NCI-H2196 treated with DMSO at 0.1 percent for 48 hours (cell line): ENCODE measurements around the gene CMTM1.

Experiments used
- DNase-seq: peaks from one replicate; lab custom pipeline; 2025; ENCODE audit not compliant: unreplicated experiment; lab: John Stamatoyannopoulos, UW

The CMTM1 gene

DNA sequence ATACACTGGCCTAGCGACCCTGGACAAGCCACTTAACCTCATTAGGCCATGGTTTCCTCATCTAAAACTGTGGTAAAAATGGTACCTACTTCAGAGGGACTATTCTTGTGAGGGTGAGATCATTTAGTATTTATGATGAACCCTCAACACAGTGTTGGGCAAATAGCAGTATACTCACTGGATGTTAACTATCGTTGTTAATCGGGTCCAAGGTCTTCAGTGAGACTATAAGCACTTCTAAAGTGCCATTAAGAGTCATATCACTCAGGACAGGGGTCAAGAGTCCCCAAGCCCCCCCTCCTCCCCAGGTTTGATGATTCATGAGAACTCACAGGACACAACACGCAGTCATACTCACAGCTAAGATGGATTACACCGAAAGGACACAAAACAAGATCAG, 27.3 kb upstream of the CMTM1 start:
- no peak for DNase-seq

DNA sequence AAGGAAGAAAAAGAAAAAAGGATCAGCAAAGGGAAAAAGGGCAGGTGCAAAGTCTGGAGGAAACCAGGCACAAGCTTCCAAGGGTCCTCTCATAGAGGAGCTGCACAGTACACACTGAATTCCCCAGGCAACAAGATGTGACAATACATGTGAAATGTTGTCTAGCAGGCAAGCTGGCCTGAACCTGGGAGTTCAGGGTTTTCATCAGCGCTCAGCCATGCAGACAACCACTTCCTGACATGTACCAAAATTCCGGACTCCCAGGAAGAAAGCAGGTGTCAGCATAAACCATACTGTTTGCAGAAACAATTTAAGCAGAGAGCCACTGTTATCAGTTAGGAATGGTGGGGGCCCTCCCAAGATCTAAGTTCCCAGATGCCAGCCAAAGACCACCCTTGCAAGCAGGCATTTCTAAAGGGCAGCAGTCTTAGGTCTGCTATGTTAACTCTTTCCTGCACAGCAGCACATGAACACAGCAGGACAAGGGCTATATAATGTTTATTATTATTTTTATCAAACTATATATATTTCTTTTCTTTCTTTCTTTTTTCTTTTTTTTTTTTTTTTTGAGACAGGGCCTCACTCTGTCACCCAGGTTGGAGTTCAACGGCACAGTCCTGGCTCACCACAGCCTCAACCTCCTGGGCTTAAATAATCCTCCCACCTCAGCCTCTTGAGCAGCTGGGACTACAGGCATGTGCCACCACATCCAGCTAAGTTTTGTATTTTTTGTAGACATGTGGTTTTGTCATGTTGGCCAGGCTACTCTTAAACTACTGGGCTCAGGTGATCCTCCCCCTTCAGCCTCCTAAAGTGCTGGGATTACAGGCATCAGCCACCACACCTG, 26.4 kb upstream of the CMTM1 start:
- DNase-seq, result no peak

DNA sequence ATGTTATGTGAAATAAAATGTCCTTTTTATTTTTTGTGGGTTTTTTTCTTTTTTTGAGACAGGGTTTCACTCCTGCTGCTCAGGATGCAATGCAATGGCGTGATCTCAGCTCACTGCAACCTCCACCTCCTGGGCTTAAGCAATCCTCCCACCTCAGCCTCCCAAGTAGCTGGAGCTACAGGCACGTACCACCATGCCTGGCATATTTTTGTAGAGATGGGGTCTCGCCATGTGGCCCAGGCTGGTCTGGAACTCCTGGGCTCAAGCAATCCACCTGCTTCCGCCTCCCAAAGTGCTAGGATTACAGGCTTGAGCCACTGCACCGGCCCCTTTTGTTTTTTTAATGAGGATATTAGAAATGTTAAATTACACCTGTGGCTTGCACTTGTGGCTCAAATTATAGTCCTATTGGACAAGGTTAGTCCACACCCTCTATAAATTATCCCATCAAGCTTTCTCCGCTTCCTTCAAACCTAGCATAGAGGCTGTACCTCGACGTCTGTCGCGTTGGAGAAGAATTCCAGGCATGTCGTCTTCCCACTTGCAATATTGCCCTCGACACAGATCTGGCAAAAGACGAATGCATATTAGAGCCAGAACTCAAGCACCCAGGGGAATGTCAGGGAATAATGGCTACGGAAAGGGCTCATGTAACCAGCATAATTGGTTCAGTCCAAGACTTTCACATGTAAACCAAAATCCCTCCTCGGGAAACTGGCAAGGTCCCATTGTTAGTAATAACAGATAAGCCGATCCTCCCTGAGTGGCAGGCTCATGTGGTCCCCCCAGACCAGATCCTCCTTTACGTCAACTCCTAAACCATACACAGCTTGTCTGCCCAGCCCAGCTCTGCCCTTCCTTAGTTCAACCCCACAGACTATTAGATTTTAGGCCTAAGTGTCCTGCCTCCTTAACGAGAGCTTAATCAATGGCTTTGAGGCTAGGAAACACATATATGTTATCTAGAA, 24.6 kb upstream of the CMTM1 start:
- no peak for DNase-seq

DNA sequence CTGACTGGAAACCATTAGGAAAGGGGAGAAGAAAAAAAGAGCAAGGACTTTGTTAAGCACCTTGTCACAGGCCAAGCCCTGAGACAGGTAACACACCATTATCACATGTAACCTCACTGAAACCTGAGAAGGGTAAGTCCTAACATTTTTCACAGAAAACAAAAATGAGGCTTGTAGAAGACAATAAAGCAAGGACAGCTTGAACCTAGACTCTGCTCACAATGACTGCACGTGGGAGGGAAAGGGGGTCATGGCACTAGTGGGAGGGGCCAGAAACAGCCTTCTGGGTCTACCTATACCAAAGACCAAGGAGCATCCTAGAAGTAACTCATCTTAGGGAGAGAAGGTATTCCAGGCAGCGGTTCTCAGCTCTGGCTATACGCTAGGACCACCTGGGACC, 23.8 kb upstream of the CMTM1 start:
- no peak for DNase-seq

DNA sequence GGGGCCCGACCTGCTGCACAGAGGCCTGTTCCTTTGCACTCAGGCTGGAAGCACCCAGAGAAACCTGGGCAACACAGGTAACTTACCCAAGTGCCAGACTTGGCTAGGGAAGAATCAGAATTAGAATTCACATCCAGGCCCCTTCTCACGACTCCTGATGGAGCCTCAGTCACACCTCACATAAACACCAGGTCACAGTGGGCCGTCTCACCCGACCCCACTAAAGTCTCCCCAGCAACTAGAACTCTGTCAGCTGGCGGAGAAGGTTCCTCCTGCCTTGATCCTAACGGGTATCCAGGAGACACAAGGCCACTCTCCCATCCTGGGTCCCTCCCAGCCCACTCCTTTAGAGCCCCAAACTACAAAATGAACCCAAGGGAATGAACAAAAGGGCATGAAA, 22.7 kb upstream of the CMTM1 start:
- DNase-seq, result no peak

DNA sequence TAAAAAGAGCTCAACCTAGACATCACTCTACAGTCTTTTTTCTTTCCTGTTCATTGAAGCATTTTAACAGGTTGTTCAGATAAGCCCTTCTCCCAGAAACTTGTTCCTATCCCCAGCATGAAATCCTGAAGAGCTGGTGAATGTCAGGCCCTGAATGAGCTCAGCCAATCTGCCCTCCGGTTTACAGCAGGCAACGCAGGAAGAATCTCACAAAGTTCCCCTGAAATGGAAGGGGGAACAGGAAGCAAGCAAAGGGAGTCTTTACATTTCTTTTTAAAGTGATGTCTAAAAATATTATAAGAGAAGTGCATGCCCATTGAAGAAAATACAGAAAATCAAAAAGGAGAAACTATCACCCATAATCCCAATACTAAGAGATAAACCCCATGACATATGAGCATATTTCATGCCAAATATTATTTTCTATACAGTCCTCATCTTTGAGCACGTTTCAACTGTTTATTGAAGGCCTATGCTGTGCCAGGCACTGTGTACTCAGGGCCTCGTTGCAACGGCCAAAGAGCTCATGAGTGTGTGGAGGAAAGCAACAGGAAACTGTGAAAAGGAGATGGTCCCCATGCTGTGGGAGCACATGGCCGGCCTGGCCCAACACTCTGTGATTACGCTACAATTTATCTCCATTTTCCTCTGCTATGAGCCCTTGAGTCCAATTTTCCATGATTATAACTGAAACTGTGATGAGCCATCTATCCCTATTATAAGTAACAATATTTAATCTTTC, 22.1 kb upstream of the CMTM1 start:
- no peak for DNase-seq

DNA sequence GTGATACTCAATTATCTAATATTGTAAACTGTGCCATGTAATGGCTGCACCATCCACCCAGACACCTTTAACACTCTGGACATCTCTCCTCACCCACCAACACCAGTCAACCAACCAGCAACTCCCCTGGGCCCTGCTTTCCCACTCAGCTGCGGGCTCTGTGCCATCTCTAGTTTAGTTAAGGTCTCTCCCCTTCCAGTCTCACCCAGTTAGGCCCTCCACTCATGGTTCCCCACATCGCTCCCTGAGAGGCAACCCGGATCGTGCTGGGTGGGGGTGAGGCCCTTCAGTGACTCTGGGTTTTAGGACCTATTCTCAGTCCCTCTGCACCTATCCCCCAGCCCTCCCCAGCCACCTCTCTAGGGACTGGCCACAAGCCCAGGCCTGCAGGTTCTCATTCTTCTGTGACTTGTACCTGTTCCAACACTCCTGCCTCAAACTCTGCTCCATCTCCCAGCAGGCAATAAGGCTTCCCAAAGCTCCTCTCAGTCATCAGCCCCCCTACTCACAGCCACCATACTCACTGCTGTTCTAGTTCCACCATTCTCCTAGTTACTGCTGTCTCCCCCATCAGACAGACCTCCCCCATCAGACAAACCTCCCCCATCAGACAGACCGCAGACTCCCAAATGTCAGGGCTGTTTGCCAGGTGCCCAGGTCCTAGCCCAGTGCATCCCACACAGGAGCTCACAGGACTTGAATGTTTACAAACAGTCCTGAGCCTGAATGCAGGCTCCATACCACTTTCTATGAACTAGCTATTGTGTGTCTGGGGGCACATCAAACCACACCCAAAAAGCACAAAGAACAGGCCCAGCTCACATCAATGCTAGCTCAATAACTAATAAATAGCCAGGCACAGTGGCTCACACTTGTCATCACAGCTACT, 18.9 kb upstream of the CMTM1 start:
- DNase-seq, result no peak

DNA sequence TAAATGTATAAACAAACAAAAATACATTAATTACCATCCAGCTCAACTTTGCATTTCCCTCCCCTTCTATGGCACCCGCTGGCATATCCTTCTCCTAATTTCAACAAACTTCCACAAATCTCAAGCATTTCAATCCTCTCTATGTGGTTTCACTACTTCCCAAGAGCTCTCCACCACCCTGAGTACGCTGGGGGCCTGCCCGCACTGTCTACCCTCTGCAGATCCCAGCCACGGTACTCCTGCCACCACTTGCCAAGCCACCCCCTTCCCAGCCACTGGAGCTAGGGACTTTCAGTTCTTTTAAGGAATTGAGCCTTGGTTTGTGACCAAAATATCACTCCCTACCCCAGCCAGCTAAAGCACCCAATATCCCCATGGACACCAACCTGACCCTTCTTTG, 18.2 kb upstream of the CMTM1 start:
- no peak for DNase-seq

DNA sequence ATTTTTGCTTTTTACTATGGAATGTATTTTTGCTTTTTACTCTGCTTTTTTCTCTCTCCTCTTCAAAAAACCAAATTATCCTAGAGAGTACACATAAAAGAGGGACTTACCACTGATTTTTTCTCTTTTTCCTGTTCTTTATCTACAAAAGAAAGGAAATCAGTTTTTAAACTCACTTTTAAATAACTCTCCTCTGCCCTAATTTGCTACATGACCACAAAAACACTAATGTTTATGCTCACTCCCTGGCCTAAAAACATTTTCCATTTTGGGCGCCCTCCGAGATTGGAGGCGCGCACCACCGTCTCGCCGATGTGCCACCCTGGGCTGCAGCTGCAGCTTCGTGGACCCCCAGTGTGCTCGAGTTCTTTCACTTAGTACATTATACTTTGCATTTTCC, 17.4 kb upstream of the CMTM1 start:
- DNase-seq, result no peak

DNA sequence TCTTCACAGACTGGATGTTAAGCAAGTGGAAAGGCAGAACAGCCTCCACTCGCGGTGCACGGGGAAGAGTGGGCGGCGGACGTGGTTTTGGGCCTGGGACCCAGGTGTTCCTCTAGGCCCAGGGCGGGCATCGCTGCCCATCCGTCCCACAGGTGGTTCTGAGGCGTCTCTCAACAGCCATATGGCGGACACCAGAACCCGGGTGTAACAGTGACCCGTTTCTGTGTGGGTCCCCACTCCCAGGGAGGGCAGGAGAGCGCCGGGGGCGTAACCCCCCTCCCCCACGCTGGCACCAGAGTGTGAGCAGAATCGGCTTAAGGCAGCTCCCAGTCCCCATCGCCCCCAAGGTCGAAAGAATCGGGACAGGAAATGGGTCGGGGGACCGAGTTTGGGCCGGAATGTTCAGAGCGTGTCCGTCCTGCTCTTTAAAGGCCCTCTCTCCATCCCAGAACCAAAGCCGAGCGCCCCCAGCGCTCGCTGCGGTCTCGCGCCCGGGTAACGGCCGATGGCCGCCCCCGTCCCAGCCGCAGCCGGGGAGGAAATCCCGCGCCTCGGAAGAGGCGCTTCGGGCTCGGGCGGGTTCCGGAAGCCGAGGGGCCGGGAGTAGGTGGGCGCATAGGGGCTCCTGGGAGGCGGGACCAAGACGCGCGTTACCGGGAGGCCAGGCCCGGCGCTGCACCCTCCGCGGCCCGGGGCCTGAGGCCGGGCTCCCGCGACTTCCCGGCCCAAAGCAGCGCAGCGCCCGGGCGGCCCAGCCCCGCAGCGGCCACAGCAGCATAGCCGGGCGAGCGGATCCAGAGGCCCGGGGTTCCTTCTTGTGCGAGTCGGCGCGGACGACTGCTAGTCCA, 16.7 kb upstream of the CMTM1 start, which contains the start of gene TK2:
TK2 (minus strand) TSS at position 839 of the 848 bp plus-strand sequence; CDS start at position 778, 61 bp downstream.
- DNase-seq, result no peak

DNA sequence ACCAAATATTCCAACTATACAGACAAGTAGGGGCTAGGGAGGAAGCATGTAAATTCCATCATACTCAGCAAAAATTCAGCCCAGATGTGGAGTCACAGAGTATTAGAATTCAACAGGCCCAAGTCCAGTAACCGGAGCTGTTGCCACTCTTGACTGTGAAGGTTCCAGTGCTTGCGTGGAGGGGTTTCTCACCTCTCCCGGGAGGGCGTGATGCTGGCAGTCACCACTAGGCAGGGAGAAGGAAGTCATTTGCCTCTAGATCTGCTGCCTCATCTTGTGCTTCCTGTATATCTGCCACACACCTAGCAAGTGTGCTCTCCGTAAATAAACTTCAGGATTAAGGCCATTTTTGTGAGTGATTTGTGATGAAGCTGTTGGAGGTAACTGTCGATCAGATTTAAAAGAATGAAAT, 14.9 kb upstream of the CMTM1 start:
- DNase-seq, result no peak

DNA sequence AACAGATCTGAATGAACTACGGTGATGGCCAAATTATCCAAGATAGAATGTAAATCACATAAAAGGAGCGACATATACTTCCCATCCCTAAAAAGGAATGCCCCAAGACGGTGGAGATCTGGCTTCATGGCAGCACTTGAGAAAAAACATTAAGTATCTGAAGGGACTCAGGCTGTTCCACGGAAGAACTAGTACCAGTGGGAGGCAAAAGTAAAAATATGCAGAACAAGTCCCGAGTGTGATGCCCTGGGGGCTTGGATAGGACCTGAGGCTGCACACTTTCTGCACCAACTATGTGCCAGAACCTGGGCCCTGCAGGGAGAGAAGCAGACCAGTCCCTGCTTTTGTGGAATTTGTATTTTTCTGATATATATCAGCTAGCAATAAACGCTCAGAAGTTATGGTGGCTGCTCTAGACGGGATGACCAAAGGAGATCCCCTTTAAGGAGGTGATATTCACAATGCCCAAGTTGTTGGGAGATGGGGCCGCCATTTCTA, 14.4 kb upstream of the CMTM1 start:
- DNase-seq, result no peak

DNA sequence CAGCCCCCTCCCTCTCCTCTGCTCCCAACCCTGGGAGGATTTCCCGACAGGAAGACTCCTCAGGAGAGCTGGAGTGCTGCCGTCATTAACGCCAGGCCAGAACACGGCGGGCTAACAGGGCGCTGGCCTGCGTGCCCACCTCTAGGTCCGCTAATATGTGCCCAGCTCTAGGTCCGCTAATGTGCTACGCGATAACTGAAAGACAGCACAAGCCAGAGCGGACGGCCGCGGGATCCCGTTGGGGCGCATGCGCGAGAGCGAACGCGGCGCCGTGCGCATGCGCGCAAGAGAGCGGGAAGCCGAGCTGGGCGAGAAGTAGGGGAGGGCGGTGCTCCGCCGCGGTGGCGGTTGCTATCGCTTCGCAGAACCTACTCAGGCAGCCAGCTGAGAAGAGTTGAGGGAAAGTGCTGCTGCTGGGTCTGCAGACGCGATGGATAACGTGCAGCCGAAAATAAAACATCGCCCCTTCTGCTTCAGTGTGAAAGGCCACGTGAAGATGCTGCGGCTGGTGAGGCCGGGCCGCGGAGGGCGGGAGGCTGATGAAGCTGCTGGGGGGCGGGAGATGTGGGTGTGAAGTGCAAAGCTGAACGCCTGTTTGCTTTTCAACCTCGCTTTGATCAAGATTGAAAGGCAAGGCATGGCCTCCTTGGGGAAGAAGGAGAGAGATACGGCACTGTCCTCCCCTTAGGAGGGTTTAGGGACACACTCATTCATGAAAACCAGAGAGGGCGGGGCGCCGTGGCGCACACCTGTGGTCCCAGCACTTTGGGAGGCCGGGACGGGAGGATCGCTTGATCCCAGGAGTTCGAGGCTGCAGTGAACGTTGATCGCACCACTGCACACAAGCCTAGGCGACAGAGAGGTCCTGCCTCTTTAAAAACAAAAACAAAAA, 13.7 kb upstream of the CMTM1 start, which contains the start of gene CKLF:
CKLF (plus strand) TSS at position 291 of the 892 bp plus-strand sequence; CDS start at position 431, 140 bp downstream.
- peak; percentile 40 for DNase-seq

DNA sequence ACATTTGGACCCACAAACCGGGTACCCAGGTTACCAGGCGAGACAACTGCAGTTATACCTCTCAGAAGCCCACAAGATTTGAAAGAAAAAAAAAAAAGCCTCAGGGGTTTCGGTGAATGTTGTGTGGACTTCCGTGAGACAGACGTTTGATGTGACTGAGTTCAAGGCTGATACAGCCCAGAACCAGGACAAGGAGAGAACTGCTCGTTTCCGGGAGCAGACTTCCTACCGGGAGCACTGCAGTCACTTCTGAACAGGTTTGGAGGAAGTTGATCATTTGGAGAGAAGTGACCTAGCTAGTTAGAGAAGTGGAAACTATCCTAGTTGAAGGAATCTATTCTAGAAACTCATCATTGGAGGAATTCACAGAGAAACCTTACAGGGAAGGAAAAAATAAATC, 13.0 kb upstream of the CMTM1 start:
- no peak for DNase-seq

DNA sequence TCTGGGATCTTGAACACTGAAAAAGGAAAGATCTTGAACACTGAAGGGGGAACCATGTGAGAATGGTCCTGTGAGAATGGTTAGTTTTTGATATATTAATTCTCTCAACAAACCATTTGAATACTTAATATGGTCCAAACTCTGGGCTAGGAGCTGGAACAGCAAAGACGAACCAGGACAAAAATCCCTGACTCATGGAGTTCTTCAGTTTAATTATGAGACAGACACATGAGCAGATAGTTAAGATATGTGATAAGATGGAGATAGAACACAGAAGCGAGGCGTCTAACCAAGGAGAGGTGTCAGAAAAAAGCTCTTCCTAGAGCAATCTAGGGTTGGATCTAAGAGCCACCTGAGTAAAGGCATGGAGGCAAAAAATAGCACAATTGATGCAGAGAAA, 12.2 kb upstream of the CMTM1 start:
- no peak for DNase-seq

DNA sequence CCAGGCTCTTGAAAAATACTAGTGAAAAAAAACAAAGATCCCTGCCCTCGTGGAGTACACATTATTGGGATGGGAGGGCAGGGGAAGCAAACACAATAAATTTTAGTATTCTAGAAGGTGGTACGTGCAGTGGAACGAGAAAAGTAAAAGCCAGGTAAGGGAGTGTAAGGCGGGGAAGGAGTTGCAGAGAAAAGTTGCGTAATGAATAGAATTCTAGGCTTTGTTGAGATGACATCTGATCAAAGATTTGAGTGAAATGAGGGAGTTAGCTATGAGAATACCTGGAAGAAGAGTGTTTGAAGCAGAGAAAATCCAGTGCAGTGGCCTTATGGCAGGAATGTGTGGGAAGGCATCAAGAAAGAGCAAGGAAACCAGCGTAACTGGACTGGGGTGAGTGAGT, 11.7 kb upstream of the CMTM1 start:
- no peak for DNase-seq

DNA sequence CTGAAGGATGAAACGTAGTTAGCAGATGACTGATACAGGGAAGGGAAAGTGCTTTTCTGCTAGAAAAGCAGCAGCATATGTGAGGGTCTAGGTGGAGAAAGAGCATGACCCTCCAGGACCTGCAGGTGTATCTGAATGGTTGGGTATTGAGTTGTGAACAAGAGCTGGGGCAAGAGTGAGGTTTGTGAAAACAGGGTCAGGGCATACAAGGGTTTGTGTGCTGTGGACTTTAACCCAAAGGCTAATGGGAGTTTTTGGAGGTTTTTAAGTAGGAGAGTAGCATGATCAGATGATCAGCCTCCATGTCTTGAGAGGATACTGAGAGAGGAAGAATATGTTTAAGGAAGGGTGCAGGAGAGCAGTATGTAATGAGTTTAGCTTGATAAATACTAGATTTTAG, 6.1 kb upstream of the CMTM1 start:
- DNase-seq, result no peak
